PFSK-1 (cell line): ENCODE data around the gene PDE12.

Experiments
- FOXP2 ChIP-seq: optimal IDR thresholded peaks from 2 replicates; pipeline ENCODE3; 2011; ENCODE audit warnings: borderline replicate concordance, control low read depth, inconsistent platforms; ENCODE audit not compliant: insufficient read depth; ENCODE audit errors: extremely low read length, extremely low read depth
- POLR2AphosphoS5 ChIP-seq: IDR thresholded peaks from 2 replicates; pipeline ENCODE4 v1.6.1; 2012; ENCODE audit warnings: low read depth, mild to moderate bottlenecking, control low read depth, low read length, moderate library complexity
- REST ChIP-seq, 2 experiments: IDR thresholded peaks; 2 replicates each; pipeline versions ENCODE4 v1.6.1 to v1.8.0; 2011 to 2012; ENCODE audit warnings: low read depth in 2 of 2, low read length in 2 of 2, control low read depth in 1 of 2, inconsistent platforms in 1 of 2, mild to moderate bottlenecking in 1 of 2, moderate library complexity in 1 of 2; ENCODE audit not compliant: insufficient read depth in 1 of 2
- SIN3A ChIP-seq: IDR thresholded peaks from 2 replicates; pipeline ENCODE4 v1.6.1; 2012; ENCODE audit warnings: mild to moderate bottlenecking, low read length, moderate library complexity, borderline replicate concordance; ENCODE audit not compliant: insufficient read depth
- TAF1 ChIP-seq: IDR thresholded peaks from 2 replicates; pipeline ENCODE4 v1.6.1; 2012; ENCODE audit warnings: low read length, control low read depth, borderline replicate concordance; ENCODE audit not compliant: insufficient read depth

DNA sequence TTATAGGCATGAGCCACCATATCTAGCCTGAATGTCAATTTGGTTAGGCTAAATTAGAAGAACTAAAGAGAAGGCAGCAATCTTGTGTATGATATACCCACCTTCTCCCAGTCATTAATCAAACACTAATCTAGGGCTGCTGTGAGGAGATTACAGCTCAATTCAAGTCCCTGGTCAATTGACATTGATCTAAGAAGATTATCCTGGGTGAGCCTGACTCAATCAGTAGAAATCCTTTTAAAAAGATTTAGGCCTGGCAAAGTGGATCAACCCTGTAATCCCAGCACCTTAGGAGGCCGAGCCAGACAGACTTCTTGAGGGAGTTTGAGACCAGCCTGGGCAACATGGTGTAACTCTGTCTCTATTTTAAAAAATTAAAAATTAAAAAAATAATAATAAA, 9.5 kb upstream of the PDE12 start:
- no peak for TF ChIP-seq TAF1
- TF ChIP-seq FOXP2, result no peak
- TF ChIP-seq POLR2AphosphoS5, result no peak
- TF ChIP-seq REST (IDR thresholded peaks at IDR 0.05; ENCODE audit: insufficient read depth in 1 of 2, low read depth in 2 of 2, low read length in 2 of 2), result no peak
- no peak for TF ChIP-seq SIN3A
